HepG2 (cell line): Measurements from ENCODE around the gene XAB2. TPM values are rescaled to one million over a fixed set of nuclear protein-coding genes. Genes with fewer than 3 reads are reported as not detected.

Experiments used
- AGO1 ChIP-seq: fragments of 200-400 bp; formaldehyde crosslinking; IDR thresholded peaks from 2 replicates; pipeline ENCODE4 v1.6.1; 2017; ENCODE audit warnings: mild to moderate bottlenecking, low read depth, low read length, moderate library complexity; ENCODE audit not compliant: poor library complexity, severe bottlenecking
- AGO2 ChIP-seq: fragments of 200-400 bp; formaldehyde crosslinking; optimal IDR thresholded peaks from 2 replicates; pipeline ENCODE3; 2017; ENCODE audit warnings: mild to moderate bottlenecking, low read depth, low read length, moderate library complexity
- ARHGAP35 ChIP-seq: sonication (generic); formaldehyde crosslinking; IDR thresholded peaks from 2 replicates; pipeline ENCODE4 v1.9.0; 2022; ENCODE audit warnings: mild to moderate bottlenecking, inconsistent platforms, moderate library complexity, missing genetic modification reagents, borderline replicate concordance
- ATF3 ChIP-seq: sonication (generic); formaldehyde crosslinking; IDR thresholded peaks from 2 replicates; pipeline ENCODE4 v1.4.0; 2020; ENCODE audit warnings: missing genetic modification reagents
- CAMTA2 ChIP-seq: sonication (generic); formaldehyde crosslinking; IDR thresholded peaks from 2 replicates; pipeline ENCODE4 v1.4.0; 2020; ENCODE audit warnings: mild to moderate bottlenecking, missing genetic modification reagents, borderline replicate concordance
- HIVEP1 ChIP-seq: sonication (generic); formaldehyde crosslinking; IDR thresholded peaks from 2 replicates; pipeline ENCODE4 v1.4.0; 2020; ENCODE audit warnings: mild to moderate bottlenecking, missing genetic modification reagents
- HNF4A ChIP-seq: sonication (generic); formaldehyde crosslinking; IDR thresholded peaks from 2 replicates; pipeline ENCODE4 v1.4.0; 2020; ENCODE audit warnings: missing genetic modification reagents
- KLF9 ChIP-seq: IDR thresholded peaks from 2 replicates; pipeline ENCODE4 v1.6.1; 2016; ENCODE audit warnings: low read depth
- NCOR1 ChIP-seq: fragments of 200-600 bp; sonication (generic); IDR thresholded peaks from 2 replicates; pipeline ENCODE4 v1.7.0; 2017; ENCODE audit warnings: antibody characterized with exemption, low read length, borderline replicate concordance
- PAWR ChIP-seq: sonication (generic); formaldehyde crosslinking; IDR thresholded peaks from 2 replicates; pipeline ENCODE4 v1.4.0; 2020; ENCODE audit warnings: missing genetic modification reagents, mild to moderate bottlenecking, borderline replicate concordance
- RELA ChIP-seq: sonication (generic); formaldehyde crosslinking; IDR thresholded peaks from 2 replicates; pipeline ENCODE4 v1.4.0; 2020; ENCODE audit warnings: missing genetic modification reagents
- SAP130 ChIP-seq: IDR thresholded peaks from 2 replicates; pipeline ENCODE4 v1.6.1; 2016; ENCODE audit warnings: low read depth
- THAP11 ChIP-seq: IDR thresholded peaks from 2 replicates; pipeline ENCODE4 v1.6.1; 2016; ENCODE audit warnings: missing biosample characterization, missing genetic modification reagents
- UBTF ChIP-seq: sonication (generic); formaldehyde crosslinking; IDR thresholded peaks from 2 replicates; pipeline ENCODE4 v1.4.0; 2020; ENCODE audit warnings: mild to moderate bottlenecking, missing genetic modification reagents
- ZBTB7A ChIP-seq: sonication (generic); formaldehyde crosslinking; IDR thresholded peaks from 2 replicates; pipeline ENCODE4 v1.8.0; 2022; ENCODE audit warnings: mild to moderate bottlenecking, missing genetic modification reagents
- ZBTB7B ChIP-seq: sonication (generic); formaldehyde crosslinking; IDR thresholded peaks from 2 replicates; pipeline ENCODE4 v1.4.0; 2020; ENCODE audit warnings: missing genetic modification reagents
- ZEB1 ChIP-seq: IDR thresholded peaks from 2 replicates; pipeline ENCODE4 v1.6.1; 2012; ENCODE audit warnings: mild to moderate bottlenecking, low read depth, inconsistent platforms; ENCODE audit not compliant: insufficient replicate concordance
- ZKSCAN8 ChIP-seq: IDR thresholded peaks from 2 replicates; pipeline ENCODE4 v1.6.1; 2016; ENCODE audit warnings: borderline replicate concordance, missing genetic modification reagents, missing compliant biosample characterization
- ZNF317 ChIP-seq: sonication (generic); formaldehyde crosslinking; IDR thresholded peaks from 2 replicates; pipeline ENCODE4 v1.5.0; 2020; ENCODE audit warnings: mild to moderate bottlenecking, missing genetic modification reagents
- ZNF33B ChIP-seq: sonication (generic); formaldehyde crosslinking; IDR thresholded peaks from 2 replicates; pipeline ENCODE4 v1.5.1; 2020; ENCODE audit warnings: mild to moderate bottlenecking, missing genetic modification reagents
- ZNF563 ChIP-seq: sonication (generic); formaldehyde crosslinking; IDR thresholded peaks from 2 replicates; pipeline ENCODE4 v1.8.0; 2022; ENCODE audit warnings: mild to moderate bottlenecking, moderate library complexity, missing genetic modification reagents
- ZNF770 ChIP-seq: sonication (generic); formaldehyde crosslinking; IDR thresholded peaks from 2 replicates; pipeline ENCODE4 v1.5.0; 2020; ENCODE audit warnings: mild to moderate bottlenecking, missing genetic modification reagents
- ZNF776 ChIP-seq: sonication (generic); formaldehyde crosslinking; IDR thresholded peaks from 2 replicates; pipeline ENCODE4 v1.4.0; 2020; ENCODE audit warnings: mild to moderate bottlenecking, missing genetic modification reagents
- ZNF790 ChIP-seq: sonication (generic); formaldehyde crosslinking; IDR thresholded peaks from 2 replicates; pipeline ENCODE4 v1.8.0; 2022; ENCODE audit warnings: missing genetic modification reagents, mild to moderate bottlenecking, borderline replicate concordance
- polyA plus RNA-seq, 8 experiments: library from polyadenylated mRNA; depleted of rRNA in 3 of 8; stranded (reverse) in 7 of 8; unstranded in 1 of 8; fragments of >200 nt; fragmentation: Illumina TruSeq in 4 of 8; extraction: Trizol in 4 of 8; gene quantifications; 2 replicates each; pipeline versions ENCODE4 v1.2.1 to v1.2.3, GENCODE V29; 2011 to 2016; ENCODE audit warnings: low read depth in 4 of 8, missing spikeins in 1 of 8, mixed read lengths in 1 of 8; ENCODE audit not compliant: insufficient read depth in 1 of 8
- total RNA-seq, 5 experiments: library from RNA; depleted of rRNA; stranded (reverse); fragments of >200 nt; fragmentation: Illumina TruSeq; extraction: Trizol; gene quantifications; 2 replicates each; pipeline ENCODE4 v1.2.3, GENCODE V29; 2016; ENCODE audit warnings: low read depth in 1 of 5

Gene XAB2
- total and polyA plus RNA-seq, 2 of the 13 experiments (the other 11 are each of a cell fraction or from before 2014, with no cell fraction given) = 6.2 to 23.9 TPM

- peak; percentile 31; the same call in 1 of the 2 replicates for TF ChIP-seq NCOR1
- no peak for TF ChIP-seq ZKSCAN8 (CRISPR knock-in tag)
- TF ChIP-seq AGO2 = peak; percentile 87
- peak; percentile 28; the same call in 1 of the 2 replicates for TF ChIP-seq UBTF (CRISPR knock-in tag)
- no peak for TF ChIP-seq THAP11
- TF ChIP-seq HIVEP1 (CRISPR knock-in tag) = peak; percentile 76
- TF ChIP-seq ZNF33B (CRISPR knock-in tag) = no peak
- TF ChIP-seq ZBTB7B = peak; percentile 37; the same call in 1 of the 2 replicates
- TF ChIP-seq RELA (CRISPR knock-in tag) = no peak
- TF ChIP-seq ZBTB7A (CRISPR knock-in tag) = 0 out of 2 replicates have a peak, but pooled peaks have one; percentile 17
- peak; percentile 52; the same call in 1 of the 2 replicates for TF ChIP-seq ZNF317 (CRISPR knock-in tag)
- TF ChIP-seq ZNF563 = peak; percentile 46; the same call in 1 of the 2 replicates
- TF ChIP-seq SAP130 = peak; percentile 41
- peak; percentile 25; the same call in 1 of the 2 replicates for TF ChIP-seq HNF4A (CRISPR knock-in tag)
- peak; percentile 38 for TF ChIP-seq ZEB1
- 0 out of 2 replicates have a peak, but pooled peaks have one; percentile 23 for TF ChIP-seq ZNF776 (CRISPR knock-in tag)
- no peak for TF ChIP-seq ATF3 (CRISPR knock-in tag)
- no peak for TF ChIP-seq KLF9
- TF ChIP-seq CAMTA2 = no peak
- TF ChIP-seq AGO1 = peak; percentile 83
- TF ChIP-seq ZNF790 (CRISPR knock-in tag) = 0 out of 2 replicates have a peak, but pooled peaks have one; percentile 52
- no peak for TF ChIP-seq ZNF770 (CRISPR knock-in tag)
- no peak for TF ChIP-seq PAWR (CRISPR knock-in tag)
- no peak for TF ChIP-seq ARHGAP35 (CRISPR knock-in tag)
Measured at GRCh38 chr19:7596211-7596937, 33.0 kb downstream of the XAB2 start (continued).
